Medulla oblongata (tissue), 1 donor: Measurements from ENCODE around the gene COX5A.
"Not testable (repeated sequence)": the region's sequence is repeated elsewhere in the genome, so short reads cannot be mapped to it uniquely, and the experiment has no call there.

Experiments used
- DNase-seq: peaks from one replicate; pipeline ENCODE4 v3.0.0-alpha.2; 2015; ENCODE audit errors: extremely low spot score

COX5A gene

DNA sequence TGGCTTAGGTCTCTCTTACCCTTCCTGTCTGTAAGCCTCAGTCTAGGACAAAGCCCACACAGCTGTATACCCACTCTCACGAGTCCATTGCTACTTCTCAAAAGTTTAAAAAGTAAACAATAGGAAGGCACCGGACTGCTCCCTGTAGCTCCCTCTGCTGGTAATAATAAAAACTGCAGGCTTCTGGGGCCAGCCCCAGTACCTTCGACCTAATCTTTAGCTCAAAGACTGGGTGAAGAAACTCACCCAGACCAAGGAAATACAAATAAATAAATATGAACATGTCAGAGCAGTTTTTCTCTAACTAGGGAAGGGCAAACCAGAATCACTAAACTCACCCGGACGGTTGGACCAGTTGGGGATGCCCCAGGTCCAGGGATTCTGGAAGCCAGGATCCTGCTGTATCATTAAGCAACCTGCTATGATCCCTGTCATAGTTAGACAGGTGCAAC lies 36.2 kb downstream of the COX5A start:
- peak; percentile 54 for DNase-seq

DNA sequence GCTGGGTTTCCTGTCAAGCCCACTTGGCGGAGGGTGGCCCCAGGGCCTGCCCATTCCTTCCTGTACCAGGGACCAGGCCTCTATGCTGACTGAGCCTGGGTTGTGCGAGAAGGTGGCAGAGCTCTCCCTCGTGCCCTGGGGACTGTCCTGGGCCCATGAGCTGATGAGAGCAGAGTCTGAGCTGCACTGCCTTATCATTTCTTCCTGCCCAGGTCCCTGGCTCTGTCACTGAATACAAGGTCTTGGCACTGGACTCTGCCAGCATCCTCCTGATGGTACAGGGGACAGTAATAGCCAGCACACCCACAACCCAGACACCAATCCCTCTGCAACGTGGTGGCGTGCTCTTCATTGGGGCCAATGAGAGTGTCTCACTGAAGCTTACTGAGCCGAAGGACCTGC lies 40.6 kb downstream of the COX5A start:
- no peak for DNase-seq

DNA sequence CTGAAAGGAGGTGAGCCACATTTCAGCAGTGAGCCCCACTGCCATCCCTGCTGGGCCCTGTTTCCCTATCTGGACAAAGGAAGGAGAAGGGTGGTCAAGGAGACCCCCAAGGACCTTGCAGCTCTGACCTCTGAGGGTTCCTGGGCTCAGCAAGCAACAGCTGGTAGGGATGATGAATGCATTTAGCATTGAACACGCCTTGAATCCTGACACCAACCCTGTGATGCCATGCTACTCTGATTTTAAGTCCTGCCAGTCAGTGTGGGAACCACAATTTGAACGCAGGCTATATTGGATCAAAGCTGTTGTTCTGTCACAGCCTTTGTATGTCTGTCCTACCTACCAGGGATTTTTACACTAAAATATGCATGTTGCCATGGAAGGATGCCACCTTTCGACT lies 41.6 kb downstream of the COX5A start:
- DNase-seq, result no peak

GRCh38 chr15:74895830-74896229 lies 42.0 kb downstream of the COX5A start:
- DNase-seq, result no peak

- DNase-seq, result not testable (repeated sequence)
These were observed 43.5 kb downstream of the COX5A start for GRCh38 chr15:74894383-74894782.

- no peak for DNase-seq
These were observed 44.2 kb downstream of the COX5A start for GRCh38 chr15:74893627-74894026.

- no peak for DNase-seq
These were observed 44.9 kb downstream of the COX5A start for GRCh38 chr15:74892931-74893330.

DNA sequence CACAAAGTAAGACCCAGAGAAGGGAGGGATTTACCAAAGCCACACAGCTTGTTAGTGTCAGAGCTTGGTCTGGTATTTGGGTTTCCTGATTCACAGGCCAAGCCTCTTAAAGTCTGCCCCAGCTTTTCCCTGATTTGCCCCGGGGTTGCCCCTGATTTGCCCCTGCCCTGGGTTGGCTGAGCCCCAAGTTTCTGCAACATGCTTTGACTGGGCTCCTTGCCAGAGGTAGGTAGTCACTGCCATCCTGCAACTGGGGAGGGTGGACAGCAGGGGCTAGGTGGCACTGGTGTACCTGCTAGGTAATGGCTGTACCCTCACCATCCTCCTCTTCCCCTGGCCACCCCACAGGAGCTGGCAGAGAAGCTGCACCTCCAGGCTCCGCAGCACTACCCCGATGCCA lies 45.6 kb downstream of the COX5A start:
- DNase-seq, result no peak

DNA sequence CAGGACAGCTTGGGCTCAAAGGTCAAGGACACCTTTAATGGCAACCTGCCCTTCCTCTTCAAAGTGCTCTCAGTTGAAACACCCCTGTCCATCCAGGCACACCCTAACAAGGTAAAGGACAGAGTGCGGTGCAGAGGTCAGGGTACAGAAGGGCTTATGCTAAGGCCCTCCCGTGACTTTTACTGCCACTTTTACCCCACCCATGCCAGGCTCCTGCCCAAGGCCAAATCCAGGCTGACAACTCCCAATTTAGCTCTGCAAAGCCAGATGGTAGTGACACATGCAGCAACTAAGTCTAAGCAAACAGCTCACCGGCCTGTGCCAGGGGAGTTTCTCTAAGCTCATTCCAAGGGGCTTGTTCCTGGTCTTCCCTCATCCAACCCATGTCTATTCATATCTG lies 46.4 kb downstream of the COX5A start:
- no peak for DNase-seq

- no peak for DNase-seq
These were observed 47.3 kb downstream of the COX5A start for GRCh38 chr15:74890665-74890960.

GRCh38 chr15:74889883-74890664 lies 47.8 kb downstream of the COX5A start, which contains the start of gene MPI:
Gene MPI, plus strand, starts transcription at chr15:74890042. Its CDS starts 32 bp downstream, at chr15:74890074.
- DNase-seq, result peak; percentile 92

DNA sequence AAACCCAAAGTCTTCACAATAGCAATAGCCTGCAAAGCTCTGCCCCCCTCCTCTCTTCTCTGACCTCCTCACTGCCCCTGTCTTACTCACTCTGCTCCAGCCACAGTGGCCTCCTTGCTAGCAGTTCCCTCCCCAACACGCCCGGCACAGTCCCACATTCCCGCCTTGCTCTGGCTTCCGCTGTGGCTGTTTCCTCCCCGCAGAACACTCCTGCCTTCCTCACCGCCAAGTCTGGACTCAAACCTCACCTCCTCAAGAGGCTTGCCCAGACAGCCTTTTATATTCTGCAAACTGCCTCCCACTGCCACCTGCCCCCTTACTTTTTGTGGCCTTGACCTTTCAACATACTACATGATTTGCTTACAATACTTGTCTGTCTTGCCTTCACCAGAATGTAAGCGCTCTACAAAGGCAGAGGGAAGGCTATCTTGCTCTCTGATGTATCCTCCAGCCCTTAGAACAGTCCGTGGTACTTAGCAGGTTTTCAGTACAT lies 48.4 kb downstream of the COX5A start:
- no peak for DNase-seq

GRCh38 chr15:74888716-74889115 lies 49.2 kb downstream of the COX5A start:
- no peak for DNase-seq

GRCh38 chr15:74887537-74888193 lies 50.2 kb downstream of the COX5A start:
- DNase-seq, result not testable (repeated sequence)

GRCh38 chr15:74885461-74885860 lies 52.4 kb downstream of the COX5A start:
- no peak for DNase-seq

- no peak for DNase-seq
These were observed 53.2 kb downstream of the COX5A start for GRCh38 chr15:74884428-74885223.

- no peak for DNase-seq
These were observed 55.3 kb downstream of the COX5A start for GRCh38 chr15:74882528-74882927.

DNA sequence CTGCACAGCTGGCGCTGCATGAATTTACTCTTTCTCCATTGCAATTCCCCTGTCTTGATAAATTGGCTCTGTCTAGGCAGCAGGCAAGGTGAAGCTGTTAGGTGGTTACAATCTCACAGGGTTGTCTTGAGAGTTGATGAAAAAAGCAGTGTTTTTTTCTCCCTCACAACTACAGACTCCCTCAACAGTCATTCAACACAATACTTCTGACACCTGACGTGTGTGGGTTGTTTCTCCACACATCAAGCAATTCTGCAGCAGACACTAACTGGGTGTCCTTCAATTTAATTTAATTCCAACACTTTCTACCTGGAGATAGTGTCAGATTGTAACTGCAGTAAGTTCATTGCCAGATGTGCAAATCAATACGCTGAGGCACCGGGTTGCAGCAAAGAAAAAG lies 59.6 kb downstream of the COX5A start:
- no peak for DNase-seq

DNA sequence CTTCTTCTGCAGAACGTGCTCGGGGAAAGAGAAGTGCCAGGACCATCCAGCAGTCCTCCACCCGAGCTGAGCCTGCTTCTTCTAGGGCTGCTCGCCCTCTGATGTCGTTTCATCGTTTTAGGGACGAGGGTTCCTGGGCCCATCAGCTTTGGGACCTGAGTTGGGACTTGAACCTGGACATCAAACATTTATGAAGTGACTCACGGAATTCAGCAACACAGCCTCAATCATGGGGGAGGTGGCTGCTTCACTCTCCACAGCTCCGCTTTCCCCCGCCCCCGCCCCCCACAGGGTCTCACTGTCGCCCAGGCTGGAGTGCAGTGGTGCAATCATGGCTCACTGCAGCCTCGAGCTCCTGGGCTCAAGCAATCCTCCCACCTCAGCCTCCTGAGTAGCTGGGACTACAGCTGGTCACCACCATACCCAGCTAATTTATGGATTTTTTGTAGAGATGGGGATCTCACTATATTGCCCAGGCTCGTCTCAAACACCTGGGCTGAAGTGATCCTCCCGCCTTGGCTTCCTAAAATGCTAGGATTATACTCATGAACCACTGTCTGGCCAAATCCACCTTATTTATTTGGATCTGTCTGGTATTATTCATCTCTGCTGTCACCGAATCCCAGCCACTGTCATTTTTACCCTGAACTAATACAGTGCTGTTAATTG lies 64.0 kb downstream of the COX5A start:
- peak; percentile 49 for DNase-seq

DNA sequence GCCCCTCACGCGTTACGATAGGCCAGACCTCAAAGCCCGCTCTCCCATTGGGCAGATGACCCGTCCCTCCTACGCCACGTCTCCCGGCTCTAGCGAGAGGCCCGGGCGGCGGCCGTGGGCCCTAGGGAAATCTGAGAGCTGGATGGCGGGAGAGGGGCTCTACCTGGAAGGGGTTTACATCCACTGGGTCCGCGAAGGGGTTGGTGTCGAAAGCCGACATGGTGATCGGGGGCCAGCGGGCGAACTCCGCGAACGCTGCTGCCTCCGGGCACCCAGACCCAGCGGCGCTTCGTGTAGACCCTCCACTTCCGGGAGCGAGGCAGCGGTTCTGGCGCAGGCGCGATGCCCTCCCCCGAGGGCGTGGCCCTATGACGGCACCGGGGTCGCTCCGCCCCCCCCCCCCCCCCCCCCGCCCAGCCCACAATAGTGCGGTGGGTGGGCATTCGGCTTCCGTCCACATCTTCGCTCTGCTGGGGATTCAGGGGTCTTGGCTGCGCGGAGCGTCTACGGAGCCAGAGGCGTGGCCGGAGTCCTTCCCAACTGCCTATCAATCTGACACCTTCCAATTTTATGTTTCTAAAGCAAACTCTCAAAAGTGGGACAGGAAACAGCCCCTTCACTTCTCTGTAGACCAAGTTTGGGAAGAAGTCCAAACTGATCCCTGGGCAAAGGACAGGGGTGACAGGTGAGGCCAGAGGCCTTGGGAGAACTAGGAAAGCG lies 64.7 kb downstream of the COX5A start, which contains the start of gene SCAMP2:
TSS of gene SCAMP2 (minus strand) at position 330 of the 720 bp plus-strand sequence. CDS start at position 220, 110 bp downstream.
- peak; percentile 98 for DNase-seq

DNA sequence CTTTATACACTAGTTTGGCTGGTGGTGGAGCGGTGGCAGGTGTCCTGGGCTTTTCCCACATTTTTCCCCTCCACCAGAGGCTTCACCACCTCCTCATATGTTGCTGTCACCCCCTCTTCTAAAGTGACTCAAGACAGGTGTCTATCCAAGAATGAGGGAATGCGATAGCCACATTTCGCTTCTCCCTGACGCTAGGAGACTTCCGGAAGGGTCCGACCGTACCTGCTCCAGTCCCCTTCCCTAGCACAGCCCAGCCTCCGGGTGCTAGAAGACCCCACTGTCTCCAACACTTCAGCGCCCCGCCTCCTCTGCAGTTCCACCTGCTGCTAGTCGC lies 65.2 kb downstream of the COX5A start:
- DNase-seq, result no peak
